GM23338 (cell line): ENCODE data around the gene HDC. TPM values are rescaled to one million over a fixed set of nuclear protein-coding genes. Genes with fewer than 3 reads are reported as not detected.

ENCODE experiments used
- ATAC-seq: fragments of 200-7000 bp; cut with Tn5 transposase; 3 replicates; pipeline ENCODE4 v1.9.1; 2020
- DNase-seq: peaks from one replicate; pipeline ENCODE4 v3.0.0-alpha.2; 2015; ENCODE audit warnings: low spot score
- H2AFZ ChIP-seq: fragments of 200-600 bp; sonication (generic); 2 replicates; pipeline ENCODE4 v1.8.0; 2016; ENCODE audit warnings: antibody characterized with exemption, mild to moderate bottlenecking, moderate library complexity
- H3F3A ChIP-seq: fragments of 200-600 bp; sonication (generic); replicated peaks from 2 replicates; pipeline ENCODE4 v1.8.0; 2017; ENCODE audit warnings: antibody characterized with exemption, mixed run types, low read depth
- H3K27ac ChIP-seq: fragments of 200-600 bp; sonication (generic); 2 replicates; pipeline ENCODE4 v1.6.1; 2016; ENCODE audit warnings: low read depth
- H3K27me3 ChIP-seq: fragments of 200-600 bp; sonication (generic); 2 replicates; pipeline ENCODE4 v1.8.0; 2016; ENCODE audit warnings: mild to moderate bottlenecking, mixed run types, moderate library complexity; ENCODE audit not compliant: insufficient read depth
- H3K36me3 ChIP-seq: fragments of 200-600 bp; sonication (generic); 2 replicates; pipeline ENCODE4 v1.8.0; 2016; ENCODE audit warnings: mild to moderate bottlenecking; ENCODE audit not compliant: insufficient read depth
- H3K4me1 ChIP-seq: fragments of 200-600 bp; sonication (generic); 2 replicates; pipeline ENCODE4 v1.8.0; 2016; ENCODE audit warnings: mild to moderate bottlenecking, moderate library complexity; ENCODE audit not compliant: insufficient read depth
- H3K4me2 ChIP-seq: fragments of 200-600 bp; sonication (generic); 2 replicates; pipeline ENCODE4 v1.7.1; 2017; ENCODE audit warnings: mixed run types
- H3K4me3 ChIP-seq: fragments of 200-600 bp; sonication (generic); 2 replicates; pipeline ENCODE4 v1.6.1; 2016; ENCODE audit warnings: mixed run types
- H3K79me2 ChIP-seq: fragments of 200-600 bp; sonication (generic); replicated peaks from 2 replicates; pipeline ENCODE4 v1.8.0; 2017; ENCODE audit warnings: mild to moderate bottlenecking; ENCODE audit not compliant: insufficient read depth
- H3K9me2 ChIP-seq: fragments of 200-600 bp; sonication (generic); 2 replicates; pipeline ENCODE4 v1.8.0; 2017; ENCODE audit not compliant: insufficient read depth
- H4K20me1 ChIP-seq: fragments of 200-600 bp; sonication (generic); replicated peaks from 2 replicates; pipeline ENCODE4 v1.8.0; 2017; ENCODE audit warnings: mild to moderate bottlenecking; ENCODE audit not compliant: insufficient read depth
- H3K27ac Mint-ChIP-seq: 2 replicates; pipeline ENCODE4 v1.8.0; 2020; ENCODE audit warnings: inconsistent platforms, mild to moderate bottlenecking, moderate library complexity, mixed read lengths
- H3K27me3 Mint-ChIP-seq: 3 replicates; pipeline ENCODE4 v1.8.0; 2022; ENCODE audit warnings: low read depth, mild to moderate bottlenecking, moderate library complexity, mixed read lengths, inconsistent platforms; ENCODE audit not compliant: insufficient read depth, poor library complexity
- H3K36me3 Mint-ChIP-seq: 3 replicates; pipeline ENCODE4 v1.8.0; 2021; ENCODE audit warnings: low read depth, mild to moderate bottlenecking, inconsistent platforms, moderate library complexity, mixed read lengths
- H3K4me1 Mint-ChIP-seq: 3 replicates; pipeline ENCODE4 v1.8.0; 2020; ENCODE audit warnings: mild to moderate bottlenecking, inconsistent platforms, mixed read lengths
- H3K4me3 Mint-ChIP-seq: 3 replicates; pipeline ENCODE4 v1.8.0; 2021; ENCODE audit warnings: moderate library complexity, mild to moderate bottlenecking, inconsistent platforms, mixed read lengths
- H3K9me3 Mint-ChIP-seq: 3 replicates; pipeline ENCODE4 v1.8.0; 2020; ENCODE audit warnings: moderate library complexity, mild to moderate bottlenecking, inconsistent platforms, mixed read lengths
- CREB1 ChIP-seq: fragments of 250-450 bp; sonication (Bioruptor Pico); IDR thresholded peaks from 2 replicates; pipeline ENCODE4 v1.5.0; 2020; ENCODE audit warnings: low read depth, mild to moderate bottlenecking, moderate library complexity
- EZH2 ChIP-seq: fragments of 200-600 bp; sonication (generic); IDR thresholded peaks from one replicate; pipeline ENCODE4 v1.8.0; 2017; ENCODE audit warnings: antibody characterized with exemption, mild to moderate bottlenecking, low read depth; ENCODE audit not compliant: unreplicated experiment
- EZH2phosphoT487 ChIP-seq: fragments of 200-600 bp; sonication (generic); IDR thresholded peaks from one replicate; pipeline ENCODE4 v1.8.1; 2018; ENCODE audit warnings: antibody characterized with exemption; ENCODE audit not compliant: unreplicated experiment
- JUNB ChIP-seq: IDR thresholded peaks from one replicate; pipeline ENCODE4 v1.6.1; 2016; ENCODE audit warnings: antibody characterized with exemption; ENCODE audit not compliant: unreplicated experiment
- NANOG ChIP-seq: IDR thresholded peaks from 2 replicates; pipeline ENCODE4 v1.6.1; 2016; ENCODE audit warnings: antibody characterized with exemption, borderline replicate concordance
- POLR2AphosphoS5 ChIP-seq: IDR thresholded peaks from 2 replicates; pipeline ENCODE4 v1.6.1; 2016; ENCODE audit warnings: antibody characterized with exemption, low read depth
- STAT1 ChIP-seq: IDR thresholded peaks from one replicate; pipeline ENCODE4 v1.6.1; 2016; ENCODE audit warnings: antibody characterized with exemption; ENCODE audit not compliant: unreplicated experiment
- ZNF114 ChIP-seq: fragments of 250-450 bp; sonication (Bioruptor Pico); IDR thresholded peaks from 2 replicates; pipeline ENCODE4 v1.5.0; 2020; ENCODE audit warnings: mild to moderate bottlenecking, moderate library complexity
- ZNF331 ChIP-seq: fragments of 250-450 bp; sonication (Bioruptor Pico); IDR thresholded peaks from 2 replicates; pipeline ENCODE4 v1.5.0; 2020; ENCODE audit warnings: low read depth, mild to moderate bottlenecking, moderate library complexity
- polyA plus RNA-seq: library from polyadenylated mRNA; unstranded; fragments of >200 nt; fragmentation: Nextera tagmentation; extraction: Ambion mirVana; gene quantifications from 2 replicates; pipeline ENCODE4 v1.2.1, GENCODE V29; 2016
- total RNA-seq: library from RNA; depleted of rRNA; stranded (reverse); fragments of >200 nt; shearing (Covaris generic); gene quantifications from 2 replicates; pipeline ENCODE4 v1.2.3, GENCODE V29; 2014
- TF ChIP-seq, protein P1 (sequence below), 2 experiments: fragments of 200-600 bp in 1 of 2; sonication (generic) in 1 of 2; conservative IDR thresholded peaks; 2 replicates each; pipeline versions ENCODE4 v1.5.1 to v1.6.1; 2016 to 2017; ENCODE audit warnings: antibody characterized with exemption in 2 of 2, low read depth in 2 of 2, mild to moderate bottlenecking in 2 of 2, moderate library complexity in 1 of 2
- TF ChIP-seq, protein P2 (sequence below): IDR thresholded peaks from one replicate; pipeline ENCODE4 v1.6.1; 2018; ENCODE audit warnings: antibody characterized with exemption; ENCODE audit not compliant: unreplicated experiment

The HDC gene
- total and polyA plus RNA-seq, 2 experiments from 2014 or later = not detected

DNA sequence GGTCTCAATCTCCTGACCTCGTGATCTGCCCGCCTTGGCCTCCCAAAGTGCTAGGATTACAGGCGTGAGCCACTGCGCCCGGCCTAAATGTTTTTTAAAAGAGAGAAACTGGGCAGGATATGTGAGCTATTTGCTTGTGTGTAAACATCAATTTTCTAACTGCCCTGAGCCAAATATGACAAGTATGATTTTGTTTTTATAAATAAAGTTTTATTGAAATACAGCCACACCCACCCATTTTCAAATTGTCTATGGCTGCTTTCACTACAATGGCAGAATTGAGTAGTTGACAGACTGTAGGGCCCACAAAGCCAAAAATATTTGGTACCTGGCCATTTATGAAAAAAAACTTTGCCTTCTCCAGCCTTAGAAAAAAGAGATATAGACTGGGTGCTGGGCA lies 15.9 kb upstream of the HDC start:
- Histone ChIP-seq H3K4me1 (no peaks in the 10 kb centered on the region), H3F3A (no peaks in the 10 kb centered on the region), H3K9me2 (no peaks in the 10 kb centered on the region), H3K36me3 (no peaks in the 10 kb centered on the region), H4K20me1 (no peaks in the 10 kb centered on the region), H2AFZ (no peak overlapping the region), H3K4me3 (no peak overlapping the region), H3K79me2 (no peaks in the 10 kb centered on the region), H3K4me2 (no peak overlapping the region), H3K27me3 (no peaks in the 10 kb centered on the region), H3K27ac (no peak overlapping the region)
- DNase-seq (no peak), ATAC-seq (no peak)
- Mint-ChIP-seq H3K27me3 (no peaks in the 10 kb centered on the region), H3K4me1 (no peaks in the 10 kb centered on the region), H3K36me3 (peaks cover 6% of the 10 kb centered on the region; the same call in 1 of the 3 replicates), H3K9me3 (no peaks in the 10 kb centered on the region), H3K27ac (no peak overlapping the region), H3K4me3 (no peak overlapping the region)
- TF ChIP-seq ZNF114 (no peak), ZNF331 (CRISPR knock-in tag) (no peak), EZH2 (no peak), CREB1 (CRISPR knock-in tag) (no peak), EZH2phosphoT487 (no peak), STAT1 (no peak), NANOG (no peak), POLR2AphosphoS5 (no peak), JUNB (no peak)
- TF ChIP-seq, protein P1, sequence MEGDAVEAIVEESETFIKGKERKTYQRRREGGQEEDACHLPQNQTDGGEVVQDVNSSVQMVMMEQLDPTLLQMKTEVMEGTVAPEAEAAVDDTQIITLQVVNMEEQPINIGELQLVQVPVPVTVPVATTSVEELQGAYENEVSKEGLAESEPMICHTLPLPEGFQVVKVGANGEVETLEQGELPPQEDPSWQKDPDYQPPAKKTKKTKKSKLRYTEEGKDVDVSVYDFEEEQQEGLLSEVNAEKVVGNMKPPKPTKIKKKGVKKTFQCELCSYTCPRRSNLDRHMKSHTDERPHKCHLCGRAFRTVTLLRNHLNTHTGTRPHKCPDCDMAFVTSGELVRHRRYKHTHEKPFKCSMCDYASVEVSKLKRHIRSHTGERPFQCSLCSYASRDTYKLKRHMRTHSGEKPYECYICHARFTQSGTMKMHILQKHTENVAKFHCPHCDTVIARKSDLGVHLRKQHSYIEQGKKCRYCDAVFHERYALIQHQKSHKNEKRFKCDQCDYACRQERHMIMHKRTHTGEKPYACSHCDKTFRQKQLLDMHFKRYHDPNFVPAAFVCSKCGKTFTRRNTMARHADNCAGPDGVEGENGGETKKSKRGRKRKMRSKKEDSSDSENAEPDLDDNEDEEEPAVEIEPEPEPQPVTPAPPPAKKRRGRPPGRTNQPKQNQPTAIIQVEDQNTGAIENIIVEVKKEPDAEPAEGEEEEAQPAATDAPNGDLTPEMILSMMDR (conservative IDR thresholded peaks at IDR 0.05; ENCODE audit: low read depth in 2 of 2) = no peak
- TF ChIP-seq, protein P2, sequence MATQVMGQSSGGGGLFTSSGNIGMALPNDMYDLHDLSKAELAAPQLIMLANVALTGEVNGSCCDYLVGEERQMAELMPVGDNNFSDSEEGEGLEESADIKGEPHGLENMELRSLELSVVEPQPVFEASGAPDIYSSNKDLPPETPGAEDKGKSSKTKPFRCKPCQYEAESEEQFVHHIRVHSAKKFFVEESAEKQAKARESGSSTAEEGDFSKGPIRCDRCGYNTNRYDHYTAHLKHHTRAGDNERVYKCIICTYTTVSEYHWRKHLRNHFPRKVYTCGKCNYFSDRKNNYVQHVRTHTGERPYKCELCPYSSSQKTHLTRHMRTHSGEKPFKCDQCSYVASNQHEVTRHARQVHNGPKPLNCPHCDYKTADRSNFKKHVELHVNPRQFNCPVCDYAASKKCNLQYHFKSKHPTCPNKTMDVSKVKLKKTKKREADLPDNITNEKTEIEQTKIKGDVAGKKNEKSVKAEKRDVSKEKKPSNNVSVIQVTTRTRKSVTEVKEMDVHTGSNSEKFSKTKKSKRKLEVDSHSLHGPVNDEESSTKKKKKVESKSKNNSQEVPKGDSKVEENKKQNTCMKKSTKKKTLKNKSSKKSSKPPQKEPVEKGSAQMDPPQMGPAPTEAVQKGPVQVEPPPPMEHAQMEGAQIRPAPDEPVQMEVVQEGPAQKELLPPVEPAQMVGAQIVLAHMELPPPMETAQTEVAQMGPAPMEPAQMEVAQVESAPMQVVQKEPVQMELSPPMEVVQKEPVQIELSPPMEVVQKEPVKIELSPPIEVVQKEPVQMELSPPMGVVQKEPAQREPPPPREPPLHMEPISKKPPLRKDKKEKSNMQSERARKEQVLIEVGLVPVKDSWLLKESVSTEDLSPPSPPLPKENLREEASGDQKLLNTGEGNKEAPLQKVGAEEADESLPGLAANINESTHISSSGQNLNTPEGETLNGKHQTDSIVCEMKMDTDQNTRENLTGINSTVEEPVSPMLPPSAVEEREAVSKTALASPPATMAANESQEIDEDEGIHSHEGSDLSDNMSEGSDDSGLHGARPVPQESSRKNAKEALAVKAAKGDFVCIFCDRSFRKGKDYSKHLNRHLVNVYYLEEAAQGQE = no peak

DNA sequence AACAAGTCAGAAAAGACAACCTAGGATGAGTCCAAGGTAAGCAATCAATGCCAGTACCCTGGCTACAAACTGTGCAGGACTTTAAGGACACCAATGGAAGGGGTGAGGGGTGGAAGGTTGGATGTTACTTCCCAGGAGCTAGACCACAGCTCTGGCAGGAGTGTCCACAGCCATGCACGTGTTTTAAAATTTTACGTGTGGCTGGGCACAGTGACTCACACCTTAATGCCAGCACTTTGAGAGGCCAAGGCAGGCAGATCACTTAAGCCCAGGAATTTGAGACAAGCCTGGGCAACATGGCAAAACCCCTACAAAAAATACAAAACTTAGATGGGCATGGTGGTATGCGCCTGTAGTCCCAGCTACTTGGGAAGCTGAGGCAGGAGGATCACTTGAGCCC lies 14.7 kb upstream of the HDC start:
- Histone ChIP-seq H2AFZ (no peak overlapping the region), H3K27me3 (no peaks in the 10 kb centered on the region), H3K79me2 (no peaks in the 10 kb centered on the region), H4K20me1 (no peaks in the 10 kb centered on the region), H3K4me2 (no peak overlapping the region), H3K27ac (no peak overlapping the region), H3F3A (no peaks in the 10 kb centered on the region), H3K4me3 (no peak overlapping the region), H3K9me2 (no peaks in the 10 kb centered on the region), H3K36me3 (no peaks in the 10 kb centered on the region), H3K4me1 (no peaks in the 10 kb centered on the region)
- DNase-seq = no peak
- H3K27me3 Mint-ChIP-seq = no peaks in the 10 kb centered on the region
- H3K4me1 Mint-ChIP-seq = no peaks in the 10 kb centered on the region
- no peaks in the 10 kb centered on the region for H3K9me3 Mint-ChIP-seq
- ATAC-seq = no peak
- H3K4me3 Mint-ChIP-seq = no peak overlapping the region
- peaks cover 3% of the 10 kb centered on the region; the same call in 1 of the 3 replicates for H3K36me3 Mint-ChIP-seq
- H3K27ac Mint-ChIP-seq = no peak overlapping the region
- no peak for TF ChIP-seq ZNF331 (CRISPR knock-in tag)
- TF ChIP-seq POLR2AphosphoS5 = no peak
- TF ChIP-seq, protein P2 = no peak
